Hippocampal formation (tissue), 2 donors: ENCODE data around the gene MLNR.
A peak's percentile ranks its signal among the peaks of the same experiment; 100 is the strongest.

ENCODE experiments used
- DNase-seq, 2 donors: peaks; one replicate each; lab custom pipeline; 2025; lab: John Stamatoyannopoulos, UW

MLNR gene

GRCh38 chr13:49225223-49226042, 5.3 kb downstream of the MLNR start:
- DNase-seq, result no peak

GRCh38 chr13:49226613-49227012, 6.5 kb downstream of the MLNR start:
- DNase-seq, result no peak

GRCh38 chr13:49234741-49235140, 14.6 kb downstream of the MLNR start:
- DNase-seq, result no peak

DNA sequence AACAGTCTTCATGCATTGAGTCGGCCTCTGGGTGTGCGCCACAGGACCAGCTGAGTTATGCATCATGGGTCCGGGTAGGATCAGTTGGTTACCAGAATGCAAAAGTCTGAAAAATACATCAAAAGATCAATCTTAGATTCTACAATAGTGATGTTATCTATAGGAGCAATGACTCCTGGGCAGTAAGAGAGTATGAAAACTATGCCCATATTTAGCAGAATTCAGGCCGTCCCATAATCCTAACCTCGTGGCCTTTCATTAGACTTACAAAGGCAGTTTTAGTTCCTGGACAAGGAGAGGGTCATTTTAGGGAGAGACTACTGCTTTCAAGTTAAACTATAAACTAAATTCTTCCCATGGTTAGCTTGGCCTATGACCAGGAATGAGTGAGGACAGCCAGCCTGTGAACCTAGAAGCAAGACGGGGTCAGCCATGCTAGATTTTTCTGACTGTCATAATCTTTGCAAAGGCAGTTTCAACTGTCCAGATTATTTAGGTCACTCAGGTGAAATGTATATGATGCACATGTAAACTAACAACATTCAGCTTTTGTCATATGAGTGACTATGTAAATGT, 15.8 kb downstream of the MLNR start:
- no peak for DNase-seq

- DNase-seq, result no peak
Measured at GRCh38 chr13:49238621-49239020, 18.5 kb downstream of the MLNR start.

DNA sequence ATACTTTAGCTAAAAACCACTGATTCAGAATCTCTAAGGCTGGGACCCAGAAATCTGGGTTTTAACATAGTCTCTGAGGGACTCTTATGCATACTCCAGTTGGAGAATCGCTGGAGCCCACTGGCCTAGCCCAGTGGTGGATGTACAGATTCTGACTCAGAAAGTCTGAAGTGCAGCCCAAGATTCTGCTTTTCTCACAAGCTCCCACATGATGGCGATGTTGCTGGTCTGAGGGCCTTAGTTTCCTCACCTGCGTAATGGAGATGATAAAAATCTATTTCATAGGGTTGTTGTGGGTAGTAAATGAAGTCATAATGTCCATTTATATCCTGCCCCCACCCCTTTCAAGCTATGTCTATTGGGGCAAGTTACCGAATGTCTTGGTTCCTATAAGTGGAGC, 19.9 kb downstream of the MLNR start:
- no peak for DNase-seq

GRCh38 chr13:49241296-49241695, 21.2 kb downstream of the MLNR start:
- no peak for DNase-seq

GRCh38 chr13:49245101-49245500, 25.0 kb downstream of the MLNR start:
- no peak for DNase-seq

DNA sequence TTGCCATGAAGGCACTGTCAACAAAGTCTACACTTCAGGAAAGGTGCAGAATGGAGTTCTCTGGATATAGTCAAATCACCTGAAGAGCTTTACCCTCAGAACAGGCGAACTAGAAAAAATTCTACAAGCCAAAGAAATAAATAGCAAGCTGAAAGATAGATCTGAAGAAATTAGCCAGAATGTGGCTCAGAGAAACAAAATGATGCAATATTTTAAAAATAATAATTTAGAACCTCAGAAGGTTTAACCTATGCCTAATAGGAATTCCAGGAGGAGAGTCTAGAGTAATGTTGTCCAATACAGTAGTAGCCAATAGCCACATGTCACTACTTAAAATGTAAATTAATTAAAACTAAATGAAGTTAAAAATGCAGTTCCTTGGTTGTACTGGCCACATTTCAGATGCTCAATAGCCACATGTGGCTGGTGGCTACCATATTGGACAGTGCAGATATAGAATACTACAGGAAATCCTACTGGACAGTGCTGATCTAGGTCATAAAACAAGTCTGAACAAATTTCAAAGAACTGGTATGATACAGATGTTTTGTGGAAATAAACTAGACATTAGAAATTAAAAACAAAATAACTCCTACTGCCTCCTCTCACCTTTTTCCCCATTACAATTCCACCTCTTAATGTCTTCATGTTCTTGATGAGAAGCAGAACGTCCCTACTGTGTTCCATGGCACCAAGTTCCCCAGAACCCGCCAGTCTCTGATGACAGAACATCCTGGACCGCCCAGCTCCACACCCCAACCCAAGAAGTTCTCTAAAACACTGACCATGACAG, 26.9 kb downstream of the MLNR start:
- no peak for DNase-seq

GRCh38 chr13:49247643-49248621, 27.8 kb downstream of the MLNR start, which contains the start of gene CDADC1:
Gene CDADC1 (plus strand): TSS chr13:49247925. CDS start chr13:49248038, 113 bp downstream.
- peak; percentile 91 to 93 for DNase-seq

GRCh38 chr13:49248622-49249002, 28.5 kb downstream of the MLNR start:
- no peak for DNase-seq

- DNase-seq, result no peak
Measured at GRCh38 chr13:49251326-49251725, 31.2 kb downstream of the MLNR start.

DNA sequence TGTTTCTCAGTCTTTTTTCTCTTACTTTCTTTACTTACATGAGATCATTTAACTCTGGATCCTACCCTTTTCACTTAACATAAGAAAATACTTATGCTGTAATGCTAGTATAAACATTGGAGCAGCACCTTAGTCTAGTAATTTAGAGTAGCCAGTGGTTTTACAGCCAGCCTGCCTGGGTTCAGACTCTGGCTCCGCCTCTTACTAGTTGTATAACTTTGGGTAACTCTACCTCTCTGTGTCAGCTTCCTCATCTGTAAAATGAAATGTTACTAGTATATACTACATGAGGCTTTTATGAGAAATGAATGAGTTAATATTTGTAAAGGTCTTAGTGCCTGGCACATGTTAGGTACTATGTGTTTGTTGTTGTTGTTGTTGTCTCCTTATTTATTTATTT, 33.2 kb downstream of the MLNR start:
- DNase-seq, result no peak

DNA sequence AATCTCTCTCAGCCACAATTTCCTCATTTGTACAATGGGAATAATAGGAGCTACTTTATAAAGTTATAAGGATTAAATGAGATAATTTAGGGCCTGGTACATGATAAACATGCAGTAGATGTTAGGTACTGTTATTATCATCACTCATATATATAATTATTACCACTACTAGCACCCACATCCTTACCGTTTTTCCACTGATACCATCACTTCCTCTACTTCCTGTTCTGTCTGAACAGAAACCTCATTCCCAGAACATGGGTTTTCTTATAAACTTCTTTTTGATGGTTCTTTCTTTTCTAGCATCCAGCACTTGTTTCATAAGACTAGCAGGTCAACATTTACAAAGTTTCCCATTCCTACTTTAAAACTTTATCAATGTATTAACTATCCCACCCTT, 33.9 kb downstream of the MLNR start:
- no peak for DNase-seq

GRCh38 chr13:49256841-49257240, 36.7 kb downstream of the MLNR start:
- no peak for DNase-seq

GRCh38 chr13:49258089-49258796, 38.1 kb downstream of the MLNR start:
- no peak for DNase-seq

DNA sequence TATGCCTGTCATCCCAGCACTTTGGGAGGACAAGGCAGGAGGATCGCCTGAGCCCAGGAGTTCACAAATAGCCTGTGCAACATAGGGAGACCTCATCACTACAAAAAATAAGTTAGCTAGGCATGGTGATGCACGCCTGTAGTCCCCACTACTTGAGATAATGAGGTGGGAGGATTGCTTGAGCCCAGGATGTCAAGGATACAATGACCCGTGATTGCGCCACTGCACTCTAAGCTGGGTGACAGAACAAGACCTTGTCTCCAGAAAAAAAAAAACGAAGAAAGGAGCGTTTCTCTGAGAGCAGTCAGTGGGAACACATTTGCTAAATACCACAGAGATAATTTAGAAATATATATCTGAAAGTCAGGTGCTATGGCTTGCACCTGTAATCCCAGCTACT, 39.4 kb downstream of the MLNR start:
- no peak for DNase-seq

- DNase-seq, result no peak
Measured at GRCh38 chr13:49262634-49263033, 42.5 kb downstream of the MLNR start.

GRCh38 chr13:49265822-49266221, 45.7 kb downstream of the MLNR start:
- no peak for DNase-seq

DNA sequence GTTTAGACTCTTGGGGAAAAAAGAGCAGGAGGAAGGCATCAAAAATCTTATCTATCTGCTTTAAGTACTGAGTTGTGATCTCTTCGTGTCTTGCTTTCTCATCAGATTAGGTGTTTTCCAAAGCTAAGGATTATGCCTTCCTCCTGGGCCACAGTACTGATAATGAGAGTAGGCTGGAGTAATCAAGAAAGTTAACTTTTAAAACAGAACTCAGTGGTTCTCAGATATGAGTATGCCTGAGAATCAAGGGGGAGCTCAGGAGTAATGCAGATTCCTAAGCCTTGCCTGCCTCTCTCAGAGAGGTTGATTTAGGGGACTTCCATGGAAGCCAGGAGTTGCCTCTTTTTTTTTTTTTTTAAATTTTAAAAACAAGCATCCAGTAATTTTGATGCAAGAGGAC, 51.1 kb downstream of the MLNR start:
- no peak for DNase-seq
